HFF-Myc (cell line): ENCODE results near the gene NDUFA3.

Source experiments
- DNase-seq: peaks from one replicate; pipeline ENCODE4 v3.0.0-alpha.2; 2011; ENCODE audit warnings: low read depth; ENCODE audit errors: extremely low read depth
- H3K4me3 ChIP-seq: replicated peaks from 2 replicates; pipeline ENCODE4 v1.5.1; 2011; ENCODE audit warnings: low read depth, mild to moderate bottlenecking, control low read depth, low read length
- CTCF ChIP-seq: IDR thresholded peaks from 2 replicates; pipeline ENCODE4 v1.5.1; 2012; ENCODE audit warnings: mild to moderate bottlenecking, low read depth, low read length, control low read depth; ENCODE audit errors: missing control alignments

Gene NDUFA3

GRCh38 chr19:54124393-54124792 lies 21.7 kb downstream of the NDUFA3 start:
- no peak for DNase-seq
- TF ChIP-seq CTCF: no peak
- H3K4me3 ChIP-seq: no peak overlapping the region

- no peak for DNase-seq
- no peak overlapping the region for H3K4me3 ChIP-seq
- TF ChIP-seq CTCF: no peak
Measured at GRCh38 chr19:54125713-54126112, 23.1 kb downstream of the NDUFA3 start.

GRCh38 chr19:54127688-54128440 lies 25.2 kb downstream of the NDUFA3 start:
- no peak for TF ChIP-seq CTCF
- no peak for DNase-seq
- H3K4me3 ChIP-seq: no peak overlapping the region

- TF ChIP-seq CTCF: no peak
- no peak overlapping the region for H3K4me3 ChIP-seq
- DNase-seq: no peak
Measured at GRCh38 chr19:54128441-54128725, 25.7 kb downstream of the NDUFA3 start.

GRCh38 chr19:54128796-54129616 lies 26.4 kb downstream of the NDUFA3 start:
- no peak for DNase-seq
- no peak overlapping the region for H3K4me3 ChIP-seq
- TF ChIP-seq CTCF: no peak

GRCh38 chr19:54129617-54129996 lies 27.0 kb downstream of the NDUFA3 start:
- H3K4me3 ChIP-seq: no peak overlapping the region
- no peak for TF ChIP-seq CTCF
- DNase-seq: no peak
